HCT116 (cell line): ENCODE measurements around the gene MAP2K2. TPM values are rescaled to one million over a fixed set of nuclear protein-coding genes. Genes with fewer than 3 reads are reported as not detected.

ENCODE experiments used
- ATAC-seq: fragments of 200-7000 bp; cut with Tn5 transposase; 2 replicates; pipeline ENCODE4 v1.9.1; 2020; ENCODE audit warnings: mild to moderate bottlenecking, moderate library complexity
- BruUV-seq: library from RNA; stranded (reverse); fragments of 400-500 nt; replicated peaks from 2 replicates; lab custom pipeline; 2021; lab: Mats Ljungman, UMichigan
- CTCF ChIA-PET: fragments of 300-600 bp; sonication (Branson Sonifier 250); formaldehyde crosslinking; loops from one replicate; lab custom pipeline; 2021; ENCODE audit warnings: antibody characterized with exemption; lab: Charles Lee
- POLR2A ChIA-PET: fragments of 300-600, 350-600 bp; sonication (Branson Sonifier 250); formaldehyde crosslinking; loops from one replicate; lab custom pipeline; 2021; ENCODE audit warnings: antibody characterized with exemption; lab: Charles Lee
- RAD21 ChIA-PET, 2 experiments: fragments of 300-600 bp; sonication (Branson Sonifier 250); formaldehyde crosslinking; loops; one replicate each; lab custom pipeline; 2023; ENCODE audit warnings: low total read pairs in 2 of 2; ENCODE audit not compliant: uncharacterized antibody in 2 of 2, unreplicated experiment in 2 of 2, low non-redundant PET in 1 of 2; lab: Charles Lee
- DNase-seq: peaks from one replicate; pipeline ENCODE4 v3.0.0-alpha.2; 2010; ENCODE audit warnings: low read depth, low spot score
- H2AFZ ChIP-seq: fragments of 200-600 bp; shearing (Covaris generic), sonication (generic); 2 replicates; pipeline ENCODE4 v1.6.1; 2017; ENCODE audit warnings: low read depth, mixed run types, mixed read lengths, antibody characterized with exemption, low read length; ENCODE audit not compliant: poor library complexity, severe bottlenecking
- H3K27ac ChIP-seq: 2 replicates; pipeline ENCODE4 v1.5.1; 2012; ENCODE audit warnings: low read depth, low read length
- H3K27me3 ChIP-seq: fragments of 200-600 bp; sonication (generic); 2 replicates; pipeline ENCODE4 v1.6.1; 2016; ENCODE audit warnings: mixed run types, low read length, mixed read lengths; ENCODE audit not compliant: insufficient read depth
- H3K36me3 ChIP-seq, 2 experiments: fragments of 200-500 bp in 1 of 2; fragments of 200-600 bp in 1 of 2; sonication (Bioruptor generic) in 1 of 2; sonication (generic) in 1 of 2; 2 replicates each; pipeline versions ENCODE4 v1.5.1 to v1.6.1; 2014 to 2016; ENCODE audit warnings: low read length in 2 of 2, inconsistent platforms in 1 of 2, mixed read lengths in 1 of 2, mixed run types in 1 of 2; ENCODE audit not compliant: insufficient read depth in 2 of 2, control insufficient read depth in 1 of 2
- H3K4me1 ChIP-seq, 2 experiments: fragments of 200-600 bp in 1 of 2; sonication (generic) in 1 of 2; 2 replicates each; pipeline versions ENCODE4 v1.5.1 to v1.6.1; 2012 to 2017; ENCODE audit warnings: low read length in 2 of 2, inconsistent platforms in 1 of 2, mild to moderate bottlenecking in 1 of 2, mixed read lengths in 1 of 2, mixed run types in 1 of 2, moderate library complexity in 1 of 2; ENCODE audit not compliant: insufficient read depth in 2 of 2, control insufficient read depth in 1 of 2
- H3K4me2 ChIP-seq: fragments of 200-600 bp; sonication (generic); 2 replicates; pipeline ENCODE4 v1.6.1; 2017; ENCODE audit warnings: mixed run types, low read length, mixed read lengths
- H3K4me3 ChIP-seq, 2 experiments: fragments of 200-600 bp in 1 of 2; sonication (generic) in 1 of 2; replicated peaks in 1 of 2; 2 replicates each; pipeline ENCODE4 v1.5.1; 2011 to 2016; ENCODE audit warnings: low read length in 2 of 2, control low read depth in 1 of 2, low read depth in 1 of 2, mild to moderate bottlenecking in 1 of 2, mixed read lengths in 1 of 2, mixed run types in 1 of 2
- H3K79me2 ChIP-seq: fragments of 200-600 bp; sonication (generic); 2 replicates; pipeline ENCODE4 v1.6.1; 2017; ENCODE audit warnings: mild to moderate bottlenecking, mixed run types, low read length, moderate library complexity, mixed read lengths; ENCODE audit not compliant: insufficient read depth
- H3K9ac ChIP-seq: fragments of 200-600 bp; sonication (generic); 2 replicates; pipeline ENCODE4 v1.6.1; 2016; ENCODE audit warnings: low read length, mixed read lengths
- H3K9me2 ChIP-seq: fragments of 200-600 bp; sonication (generic), shearing (Covaris generic); 2 replicates; pipeline ENCODE4 v1.6.1; 2017; ENCODE audit warnings: mixed run types, mild to moderate bottlenecking, moderate library complexity; ENCODE audit not compliant: insufficient read depth
- H3K9me3 ChIP-seq, 2 experiments: fragments of 200-500 bp in 1 of 2; fragments of 200-600 bp in 1 of 2; sonication (Bioruptor generic) in 1 of 2; sonication (generic) in 1 of 2; 2 replicates each; pipeline ENCODE4 v1.6.1; 2014 to 2017; ENCODE audit warnings: low read length in 2 of 2, mixed read lengths in 2 of 2, inconsistent platforms in 1 of 2, low read depth in 1 of 2, mild to moderate bottlenecking in 1 of 2, mixed run types in 1 of 2, moderate library complexity in 1 of 2; ENCODE audit not compliant: control insufficient read depth in 1 of 2, insufficient read depth in 1 of 2
- H4K20me1 ChIP-seq: fragments of 200-600 bp; sonication (generic), shearing (Covaris generic); 2 replicates; pipeline ENCODE4 v1.6.1; 2017; ENCODE audit warnings: mixed run types, mild to moderate bottlenecking, moderate library complexity; ENCODE audit not compliant: insufficient read depth
- EZH2phosphoT487 ChIP-seq: fragments of 200-600 bp; IDR thresholded peaks from 2 replicates; pipeline ENCODE4 v1.6.1; 2018; ENCODE audit warnings: antibody characterized with exemption, borderline replicate concordance
- ZBTB33 ChIP-seq: IDR thresholded peaks from 2 replicates; pipeline ENCODE4 v1.6.1; 2011; ENCODE audit warnings: mild to moderate bottlenecking, low read length, moderate library complexity; ENCODE audit not compliant: insufficient replicate concordance; ENCODE audit errors: extremely low read depth
- ZFX ChIP-seq: fragments of 450-650 bp; IDR thresholded peaks from 2 replicates; pipeline ENCODE4 v1.6.1; 2017
- intact Hi-C: fragments of 100-400 bp; cut with micrococcal nuclease; formaldehyde crosslinking; loops from 2 replicates; pipeline ENCODE4 v1.10.0; 2022
- total RNA-seq: library from RNA; stranded (reverse); gene quantifications from one replicate; pipeline ENCODE4 v1.2.1, GENCODE V29; 2021; ENCODE audit not compliant: unreplicated experiment
- TF ChIP-seq, protein P1 (sequence below): IDR thresholded peaks from 2 replicates; pipeline ENCODE4 v1.6.1; 2012; ENCODE audit warnings: low read depth

MAP2K2 gene
- total RNA-seq, 1 experiment from 2014 or later, result 186 TPM

- Histone ChIP-seq H3K4me2 (no peak overlapping the region), H3K4me3 (no peak overlapping the region), H4K20me1 (peaks cover 8% of the 10 kb centered on the region; the same call in 1 of the 2 replicates), H3K27ac (no peak overlapping the region), H3K9ac (no peak overlapping the region), H3K79me2 (peaks cover 94% of the 10 kb centered on the region), H2AFZ (no peak overlapping the region), H3K36me3 (peaks cover 34 to 48% of the 10 kb centered on the region in 2 experiments; a peak in 3 of 4 replicates), H3K9me3 (no peaks in the 10 kb centered on the region), H3K27me3 (no peaks in the 10 kb centered on the region), H3K9me2 (no peaks in the 10 kb centered on the region), H3K4me1 (no peaks in the 10 kb centered on the region; a peak in 1 of 4 replicates)
- intact Hi-C loops, result no loop called here
- RAD21 ChIA-PET, result no interaction called here
- BruUV-seq, result no TSS peak
- TF ChIP-seq, protein P1, sequence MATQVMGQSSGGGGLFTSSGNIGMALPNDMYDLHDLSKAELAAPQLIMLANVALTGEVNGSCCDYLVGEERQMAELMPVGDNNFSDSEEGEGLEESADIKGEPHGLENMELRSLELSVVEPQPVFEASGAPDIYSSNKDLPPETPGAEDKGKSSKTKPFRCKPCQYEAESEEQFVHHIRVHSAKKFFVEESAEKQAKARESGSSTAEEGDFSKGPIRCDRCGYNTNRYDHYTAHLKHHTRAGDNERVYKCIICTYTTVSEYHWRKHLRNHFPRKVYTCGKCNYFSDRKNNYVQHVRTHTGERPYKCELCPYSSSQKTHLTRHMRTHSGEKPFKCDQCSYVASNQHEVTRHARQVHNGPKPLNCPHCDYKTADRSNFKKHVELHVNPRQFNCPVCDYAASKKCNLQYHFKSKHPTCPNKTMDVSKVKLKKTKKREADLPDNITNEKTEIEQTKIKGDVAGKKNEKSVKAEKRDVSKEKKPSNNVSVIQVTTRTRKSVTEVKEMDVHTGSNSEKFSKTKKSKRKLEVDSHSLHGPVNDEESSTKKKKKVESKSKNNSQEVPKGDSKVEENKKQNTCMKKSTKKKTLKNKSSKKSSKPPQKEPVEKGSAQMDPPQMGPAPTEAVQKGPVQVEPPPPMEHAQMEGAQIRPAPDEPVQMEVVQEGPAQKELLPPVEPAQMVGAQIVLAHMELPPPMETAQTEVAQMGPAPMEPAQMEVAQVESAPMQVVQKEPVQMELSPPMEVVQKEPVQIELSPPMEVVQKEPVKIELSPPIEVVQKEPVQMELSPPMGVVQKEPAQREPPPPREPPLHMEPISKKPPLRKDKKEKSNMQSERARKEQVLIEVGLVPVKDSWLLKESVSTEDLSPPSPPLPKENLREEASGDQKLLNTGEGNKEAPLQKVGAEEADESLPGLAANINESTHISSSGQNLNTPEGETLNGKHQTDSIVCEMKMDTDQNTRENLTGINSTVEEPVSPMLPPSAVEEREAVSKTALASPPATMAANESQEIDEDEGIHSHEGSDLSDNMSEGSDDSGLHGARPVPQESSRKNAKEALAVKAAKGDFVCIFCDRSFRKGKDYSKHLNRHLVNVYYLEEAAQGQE, result no peak
- TF ChIP-seq ZFX, result no peak
- no peak for TF ChIP-seq ZBTB33
- TF ChIP-seq EZH2phosphoT487, result no peak
- DNase-seq, result no peak
- CTCF ChIA-PET, result no interaction called here
- POLR2A ChIA-PET, result no interaction called here
- ATAC-seq, result no peak
These were observed 74.5 kb downstream of the MAP2K2 start for GRCh38 chr19:4049432-4049831.
